ENCODE results near the gene DTD1. TPM values are rescaled to one million over a fixed set of nuclear protein-coding genes. Genes with fewer than 3 reads are reported as not detected.

DTD1 gene
- total and polyA plus RNA-seq, 2 of the 13 experiments (the other 11 are each of a cell fraction or from before 2014, with no cell fraction given) = 41.2 to 79.3 TPM

- TF ChIP-seq TFAP4 (IDR thresholded peaks at IDR 0.05; ENCODE audit: borderline replicate concordance, low read depth) (peak; percentile 49; the same call in 1 of the 2 replicates), STAG1 (CRISPR knock-in tag; IDR thresholded peaks at IDR 0.05) (no peak), ZBTB3 (CRISPR knock-in tag; IDR thresholded peaks at IDR 0.05; ENCODE audit: borderline replicate concordance, low read depth) (no peak), MXD4 (CRISPR knock-in tag; IDR thresholded peaks at IDR 0.05) (peak; percentile 67), ATF7 (IDR thresholded peaks at IDR 0.05) (no peak), ATF7 (CRISPR knock-in tag; IDR thresholded peaks at IDR 0.05) (no peak), GZF1 (CRISPR knock-in tag; IDR thresholded peaks at IDR 0.05) (no peak), ZNF253 (CRISPR knock-in tag; IDR thresholded peaks at IDR 0.05; ENCODE audit: borderline replicate concordance) (peak; percentile 19; the same call in 1 of the 2 replicates), ADNP (CRISPR knock-in tag; IDR thresholded peaks at IDR 0.05) (peak; percentile 100), BCL6 (CRISPR knock-in tag; IDR thresholded peaks at IDR 0.05) (0 out of 2 replicates have a peak, but pooled peaks have one; percentile 22), ZNF256 (CRISPR knock-in tag; conservative IDR thresholded peaks at IDR 0.05) (peak; percentile 54; the same call in 1 of the 2 replicates), YEATS2 (CRISPR knock-in tag; IDR thresholded peaks at IDR 0.05; ENCODE audit: borderline replicate concordance) (peak; percentile 65), ZFP36L2 (CRISPR knock-in tag; IDR thresholded peaks at IDR 0.05) (no peak), SIX4 (CRISPR knock-in tag; IDR thresholded peaks at IDR 0.05) (no peak), CBX1 (IDR thresholded peaks at IDR 0.05; ENCODE audit: low read depth) (peak; percentile 98), ARNTL (CRISPR knock-in tag; IDR thresholded peaks at IDR 0.05) (0 out of 2 replicates have a peak, but pooled peaks have one; percentile 3), PLRG1 (conservative IDR thresholded peaks at IDR 0.05) (no peak)
- TF ChIP-seq, protein P1, sequence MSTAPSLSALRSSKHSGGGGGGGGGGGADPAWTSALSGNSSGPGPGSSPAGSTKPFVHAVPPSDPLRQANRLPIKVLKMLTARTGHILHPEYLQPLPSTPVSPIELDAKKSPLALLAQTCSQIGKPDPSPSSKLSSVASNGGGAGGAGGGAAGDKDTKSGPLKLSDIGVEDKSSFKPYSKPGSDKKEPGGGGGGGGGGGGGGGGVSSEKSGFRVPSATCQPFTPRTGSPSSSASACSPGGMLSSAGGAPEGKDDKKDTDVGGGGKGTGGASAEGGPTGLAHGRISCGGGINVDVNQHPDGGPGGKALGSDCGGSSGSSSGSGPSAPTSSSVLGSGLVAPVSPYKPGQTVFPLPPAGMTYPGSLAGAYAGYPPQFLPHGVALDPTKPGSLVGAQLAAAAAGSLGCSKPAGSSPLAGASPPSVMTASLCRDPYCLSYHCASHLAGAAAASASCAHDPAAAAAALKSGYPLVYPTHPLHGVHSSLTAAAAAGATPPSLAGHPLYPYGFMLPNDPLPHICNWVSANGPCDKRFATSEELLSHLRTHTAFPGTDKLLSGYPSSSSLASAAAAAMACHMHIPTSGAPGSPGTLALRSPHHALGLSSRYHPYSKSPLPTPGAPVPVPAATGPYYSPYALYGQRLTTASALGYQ (CRISPR knock-in tag; IDR thresholded peaks at IDR 0.05) = peak; percentile 83
- TF ChIP-seq, protein P2, sequence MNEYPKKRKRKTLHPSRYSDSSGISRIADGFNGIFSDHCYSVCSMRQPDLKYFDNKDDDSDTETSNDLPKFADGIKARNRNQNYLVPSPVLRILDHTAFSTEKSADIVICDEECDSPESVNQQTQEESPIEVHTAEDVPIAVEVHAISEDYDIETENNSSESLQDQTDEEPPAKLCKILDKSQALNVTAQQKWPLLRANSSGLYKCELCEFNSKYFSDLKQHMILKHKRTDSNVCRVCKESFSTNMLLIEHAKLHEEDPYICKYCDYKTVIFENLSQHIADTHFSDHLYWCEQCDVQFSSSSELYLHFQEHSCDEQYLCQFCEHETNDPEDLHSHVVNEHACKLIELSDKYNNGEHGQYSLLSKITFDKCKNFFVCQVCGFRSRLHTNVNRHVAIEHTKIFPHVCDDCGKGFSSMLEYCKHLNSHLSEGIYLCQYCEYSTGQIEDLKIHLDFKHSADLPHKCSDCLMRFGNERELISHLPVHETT (CRISPR knock-in tag; conservative IDR thresholded peaks at IDR 0.05) = no peak; the same call in 1 of the 2 replicates
- TF ChIP-seq, protein P3, sequence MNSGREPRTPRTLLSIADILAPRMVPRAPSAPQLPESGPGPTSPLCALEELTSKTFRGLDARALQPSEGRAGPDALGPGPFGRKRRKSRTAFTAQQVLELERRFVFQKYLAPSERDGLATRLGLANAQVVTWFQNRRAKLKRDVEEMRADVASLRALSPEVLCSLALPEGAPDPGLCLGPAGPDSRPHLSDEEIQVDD (CRISPR knock-in tag; IDR thresholded peaks at IDR 0.05; ENCODE audit: borderline replicate concordance) = peak; percentile 35; the same call in 1 of the 2 replicates
- TF ChIP-seq, protein P4, sequence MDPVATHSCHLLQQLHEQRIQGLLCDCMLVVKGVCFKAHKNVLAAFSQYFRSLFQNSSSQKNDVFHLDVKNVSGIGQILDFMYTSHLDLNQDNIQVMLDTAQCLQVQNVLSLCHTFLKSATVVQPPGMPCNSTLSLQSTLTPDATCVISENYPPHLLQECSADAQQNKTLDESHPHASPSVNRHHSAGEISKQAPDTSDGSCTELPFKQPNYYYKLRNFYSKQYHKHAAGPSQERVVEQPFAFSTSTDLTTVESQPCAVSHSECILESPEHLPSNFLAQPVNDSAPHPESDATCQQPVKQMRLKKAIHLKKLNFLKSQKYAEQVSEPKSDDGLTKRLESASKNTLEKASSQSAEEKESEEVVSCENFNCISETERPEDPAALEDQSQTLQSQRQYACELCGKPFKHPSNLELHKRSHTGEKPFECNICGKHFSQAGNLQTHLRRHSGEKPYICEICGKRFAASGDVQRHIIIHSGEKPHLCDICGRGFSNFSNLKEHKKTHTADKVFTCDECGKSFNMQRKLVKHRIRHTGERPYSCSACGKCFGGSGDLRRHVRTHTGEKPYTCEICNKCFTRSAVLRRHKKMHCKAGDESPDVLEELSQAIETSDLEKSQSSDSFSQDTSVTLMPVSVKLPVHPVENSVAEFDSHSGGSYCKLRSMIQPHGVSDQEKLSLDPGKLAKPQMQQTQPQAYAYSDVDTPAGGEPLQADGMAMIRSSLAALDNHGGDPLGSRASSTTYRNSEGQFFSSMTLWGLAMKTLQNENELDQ (CRISPR knock-in tag; IDR thresholded peaks at IDR 0.05; ENCODE audit: borderline replicate concordance) = no peak
- TF ChIP-seq, protein P5, sequence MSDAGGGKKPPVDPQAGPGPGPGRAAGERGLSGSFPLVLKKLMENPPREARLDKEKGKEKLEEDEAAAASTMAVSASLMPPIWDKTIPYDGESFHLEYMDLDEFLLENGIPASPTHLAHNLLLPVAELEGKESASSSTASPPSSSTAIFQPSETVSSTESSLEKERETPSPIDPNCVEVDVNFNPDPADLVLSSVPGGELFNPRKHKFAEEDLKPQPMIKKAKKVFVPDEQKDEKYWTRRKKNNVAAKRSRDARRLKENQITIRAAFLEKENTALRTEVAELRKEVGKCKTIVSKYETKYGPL (CRISPR knock-in tag; IDR thresholded peaks at IDR 0.05) = peak; percentile 64; the same call in 1 of the 2 replicates
Measured at GRCh38 chr20:18587665-18588573, at the start of gene DTD1 (continued).
